Raji (cell line): ENCODE data around the gene DCAF15.

Experiments
- POLR2A ChIP-seq: IDR thresholded peaks from 2 replicates; pipeline ENCODE4 v1.6.1; 2011; ENCODE audit warnings: low read depth, low read length, control low read depth; ENCODE audit not compliant: insufficient read depth

DCAF15 gene

GRCh38 chr19:13951043-13951442 is 1.3 kb upstream of the DCAF15 start:
- no peak for TF ChIP-seq POLR2A

GRCh38 chr19:13951799-13952153 is 533 bp upstream of the DCAF15 start:
- no peak; the same call in 1 of the 2 replicates for TF ChIP-seq POLR2A

- TF ChIP-seq POLR2A: no peak
Observed at GRCh38 chr19:13952931-13953531, 722 bp downstream of the DCAF15 start.

- no peak for TF ChIP-seq POLR2A
Observed at GRCh38 chr19:13954185-13954584, 1.9 kb downstream of the DCAF15 start.

GRCh38 chr19:13955662-13956364 is 3.5 kb downstream of the DCAF15 start:
- TF ChIP-seq POLR2A: no peak

- no peak for TF ChIP-seq POLR2A
Observed at GRCh38 chr19:13956365-13956744, 4.0 kb downstream of the DCAF15 start.

GRCh38 chr19:13957051-13957450 is 4.7 kb downstream of the DCAF15 start:
- TF ChIP-seq POLR2A: no peak

- no peak for TF ChIP-seq POLR2A
Observed at GRCh38 chr19:13958043-13958442, 5.7 kb downstream of the DCAF15 start.

GRCh38 chr19:13959141-13959961 is 7.0 kb downstream of the DCAF15 start:
- TF ChIP-seq POLR2A: no peak

GRCh38 chr19:13959962-13960862 is 7.9 kb downstream of the DCAF15 start:
- no peak for TF ChIP-seq POLR2A

GRCh38 chr19:13960863-13961784 is 8.8 kb downstream of the DCAF15 start:
- TF ChIP-seq POLR2A: no peak

- TF ChIP-seq POLR2A: no peak
Observed at GRCh38 chr19:13961826-13962698, 9.8 kb downstream of the DCAF15 start.
